NCI-H446 treated with DMSO at 0.1 percent for 48 hours (cell line): ENCODE data around the gene HOXA1.

ENCODE experiments used
- DNase-seq: peaks from one replicate; lab custom pipeline; 2025; lab: John Stamatoyannopoulos, UW

HOXA1 gene

DNA sequence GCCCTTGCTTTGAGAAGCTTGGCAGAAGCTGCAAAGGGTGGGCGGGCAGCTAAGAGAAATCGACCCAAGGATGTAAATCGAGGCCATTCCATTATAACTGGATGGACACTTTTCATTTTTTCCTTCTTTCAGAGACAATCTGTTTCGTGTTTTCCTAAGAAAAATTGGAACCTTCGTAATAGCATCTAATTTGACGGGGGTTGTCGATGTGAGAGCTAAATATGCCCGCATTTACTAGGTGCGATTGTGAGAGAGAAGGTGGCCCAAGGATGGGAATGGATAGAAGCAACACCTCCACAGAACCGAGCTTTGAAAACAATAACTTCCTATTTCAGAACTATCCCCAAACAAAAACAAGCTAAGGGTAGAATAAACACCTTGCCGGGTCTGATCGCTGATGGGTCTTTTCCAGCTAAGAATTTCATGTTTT is 35.6 kb upstream of the HOXA1 start:
- DNase-seq: no peak

DNA sequence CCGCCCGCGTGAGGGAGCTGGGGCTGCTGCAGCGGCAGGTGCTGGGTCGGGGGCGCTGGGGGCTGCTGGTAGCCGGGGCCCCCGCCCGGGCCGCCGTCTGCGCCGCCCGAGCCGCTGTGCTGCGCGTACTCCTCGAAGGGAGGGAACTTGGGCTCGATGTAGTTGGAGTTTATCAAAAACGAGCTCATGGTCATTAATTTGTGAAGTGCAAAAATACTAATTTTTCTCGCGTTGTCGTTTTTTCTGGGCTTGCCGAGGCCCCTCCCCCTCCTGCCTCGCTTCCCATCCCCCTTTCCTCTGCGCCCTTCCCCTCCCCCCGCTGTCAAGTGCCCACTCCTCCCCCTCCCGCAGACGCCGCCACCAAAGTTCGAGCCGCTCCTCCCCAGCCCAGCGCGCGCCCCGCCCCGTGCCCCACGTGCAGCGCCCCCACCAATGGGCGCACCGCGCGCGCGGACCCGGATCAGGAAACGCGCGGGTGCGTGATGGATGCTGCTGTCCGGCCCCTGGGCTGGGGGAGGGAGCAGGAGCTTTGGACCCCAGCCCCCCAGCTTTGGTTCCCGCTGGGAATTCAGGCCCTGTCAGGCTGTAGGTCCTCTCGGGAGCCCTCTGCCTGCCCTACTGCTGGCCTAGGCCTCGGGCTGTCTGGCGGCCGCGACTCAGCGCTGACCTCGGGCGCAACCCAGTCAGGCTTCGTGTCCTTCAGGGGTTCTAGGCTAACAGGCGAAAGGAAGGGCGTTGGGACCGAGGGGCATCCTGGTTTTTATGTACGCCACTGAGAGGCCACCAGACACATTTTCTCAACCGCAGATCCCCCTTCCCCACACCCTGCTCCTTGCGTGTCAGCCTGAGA is 35.0 kb upstream of the HOXA1 start, which contains the start of gene HOXA4:
Gene HOXA4, minus strand, starts transcription at position 218 of the 850 bp plus-strand sequence. Its CDS starts 24 bp downstream, at position 194.
- no peak for DNase-seq

DNA sequence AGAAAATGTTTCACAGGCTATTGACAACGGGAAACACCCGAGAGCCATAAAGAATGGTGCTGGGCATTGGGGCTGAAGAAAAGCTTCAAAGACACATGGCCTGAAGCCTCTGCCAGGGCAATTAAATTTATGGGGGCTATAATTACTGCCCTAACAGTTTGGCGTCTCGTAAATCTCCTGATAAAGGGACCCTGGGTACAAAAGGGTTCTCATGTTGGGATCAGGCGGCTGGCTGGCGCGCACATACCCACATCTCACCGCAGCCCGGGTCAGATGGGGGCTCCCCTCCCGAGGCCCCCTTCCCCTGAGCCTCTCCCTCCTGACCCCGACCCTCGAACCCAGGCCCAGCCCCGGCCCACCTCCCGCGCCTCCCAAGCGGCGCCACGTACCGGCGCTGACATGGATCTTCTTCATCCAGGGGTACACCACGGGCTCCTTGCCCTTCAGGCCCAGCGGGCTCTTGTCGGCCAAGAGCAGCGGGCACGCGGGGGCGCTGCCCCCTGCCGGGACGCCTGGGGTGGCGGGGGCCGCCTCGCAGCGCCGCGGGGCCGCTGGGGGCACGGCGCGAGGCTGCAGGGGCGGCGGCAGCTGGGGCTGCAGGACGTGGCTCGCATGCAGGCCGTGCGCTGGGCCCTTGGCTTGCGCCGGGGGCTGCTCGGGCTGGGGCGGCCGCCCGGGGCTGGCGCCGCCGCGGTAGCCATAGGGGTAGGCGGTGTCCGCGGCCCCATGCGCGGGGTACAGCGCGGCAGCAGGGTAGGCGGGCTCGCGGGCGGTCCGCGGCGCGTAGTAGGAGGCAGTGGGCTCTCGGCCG is 34.1 kb upstream of the HOXA1 start:
- no peak for DNase-seq

DNA sequence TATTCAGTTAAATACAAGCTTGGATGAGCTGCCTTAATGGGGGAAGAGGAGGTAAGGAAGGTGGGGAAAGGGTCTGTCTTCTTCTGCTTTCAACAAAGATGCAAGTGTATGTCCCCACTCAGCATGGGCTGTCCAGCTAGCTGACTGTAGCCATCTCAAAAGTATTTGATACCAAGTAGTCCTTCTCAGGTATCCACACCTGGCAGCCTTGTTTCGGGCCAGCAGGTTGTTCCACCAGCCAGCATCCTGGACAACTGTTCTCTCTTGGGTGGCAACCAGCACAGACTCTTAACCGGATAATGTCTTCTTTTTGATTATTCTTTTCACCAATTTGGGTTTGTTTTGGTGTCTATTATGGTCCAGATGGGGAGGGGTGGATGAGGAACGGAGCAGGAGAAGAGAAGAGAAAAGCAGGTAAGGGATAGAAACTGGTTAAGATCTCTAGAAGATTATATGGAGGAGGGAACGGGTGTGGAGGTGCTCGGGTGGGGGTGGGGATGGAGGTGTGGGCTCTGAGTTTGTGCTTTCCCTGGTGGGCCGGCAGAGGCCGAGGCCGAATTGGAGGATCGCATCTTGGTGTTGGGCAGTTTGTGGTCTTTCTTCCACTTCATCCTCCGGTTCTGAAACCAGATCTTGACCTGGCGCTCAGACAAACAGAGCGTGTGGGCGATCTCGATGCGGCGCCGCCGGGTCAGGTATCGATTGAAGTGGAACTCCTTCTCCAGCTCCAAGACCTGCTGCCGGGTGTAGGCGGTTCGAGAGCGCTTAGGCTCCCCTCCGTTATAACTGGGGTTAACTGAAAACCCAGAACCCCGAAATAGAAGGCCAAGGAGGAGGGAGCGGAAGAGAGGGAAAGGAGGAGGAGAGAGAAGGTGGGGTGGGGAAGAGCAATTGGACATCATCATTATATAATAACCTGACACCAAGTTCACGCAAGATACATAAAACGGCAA is 33.3 kb upstream of the HOXA1 start:
- no peak for DNase-seq

DNA sequence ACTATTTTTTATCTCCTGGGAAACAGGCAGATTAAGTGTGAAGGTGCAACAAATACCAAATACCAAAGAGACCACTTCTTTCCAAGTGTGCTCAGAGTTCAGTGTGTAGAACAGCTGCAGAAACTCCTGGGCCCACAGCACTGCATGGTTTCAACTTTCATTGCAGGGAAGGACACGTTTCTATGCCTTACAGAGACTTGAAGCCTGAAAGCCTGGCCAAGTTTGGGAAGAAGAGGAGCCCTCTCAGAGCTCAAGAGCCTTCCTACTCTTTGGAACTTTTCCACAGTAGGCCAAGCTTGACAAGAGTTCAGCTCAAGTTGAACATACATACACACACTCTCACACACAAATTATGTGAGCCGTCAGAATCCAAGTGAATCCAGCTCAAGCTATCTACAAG is 32.2 kb upstream of the HOXA1 start:
- no peak for DNase-seq

DNA sequence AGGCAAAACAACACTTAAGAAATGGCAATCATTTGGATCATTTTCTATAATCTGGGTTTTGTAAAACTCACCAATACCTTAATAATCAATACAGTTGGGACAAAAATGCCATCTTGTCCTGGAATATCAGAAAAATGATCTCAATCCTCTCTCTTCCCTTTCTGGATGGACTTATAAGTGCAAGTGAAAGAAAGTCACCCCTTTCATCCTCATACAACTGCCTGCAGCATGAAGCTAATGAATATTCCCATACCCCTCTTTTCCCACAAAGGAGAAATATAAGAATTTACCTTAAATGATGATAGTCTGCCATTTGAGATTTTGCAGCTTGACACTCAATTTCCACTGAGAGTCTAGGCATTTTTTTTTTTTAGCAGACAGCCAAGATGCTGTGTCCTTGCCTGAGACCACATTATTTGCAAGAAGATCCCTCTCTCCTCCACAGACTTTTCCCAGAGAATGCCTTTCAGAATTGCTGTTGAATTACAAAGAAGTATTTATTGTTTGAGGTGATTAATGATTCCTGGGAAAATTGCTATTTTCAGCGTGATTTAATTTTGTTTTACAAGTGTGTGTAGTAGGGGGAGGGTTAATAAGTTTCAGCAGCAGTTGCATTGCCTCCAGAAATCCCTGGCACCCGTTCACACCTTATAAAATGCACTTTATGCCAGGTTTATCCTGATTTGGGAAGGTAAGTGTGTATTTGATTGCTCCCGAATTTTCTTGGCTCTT is 31.0 kb upstream of the HOXA1 start:
- no peak for DNase-seq

DNA sequence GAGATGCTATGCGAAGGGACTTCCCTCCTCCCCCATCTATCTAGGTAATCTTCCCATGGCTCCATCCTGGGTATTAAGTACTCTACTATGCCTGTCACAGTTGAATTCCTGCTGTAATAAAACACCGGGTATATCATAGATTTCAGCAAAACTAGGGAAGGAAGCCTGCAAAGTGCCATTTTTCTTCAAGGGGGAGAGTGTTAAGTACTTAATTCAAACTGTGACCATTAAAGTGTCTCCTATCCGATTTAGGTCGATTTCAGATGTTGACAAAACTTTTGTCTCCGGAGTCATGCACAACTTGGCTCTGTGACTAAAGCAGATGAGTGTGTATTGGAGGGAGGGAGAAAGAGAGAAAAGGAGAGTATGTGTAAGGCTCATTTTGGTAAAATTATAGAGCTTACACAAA is 30.2 kb upstream of the HOXA1 start:
- DNase-seq: no peak

DNA sequence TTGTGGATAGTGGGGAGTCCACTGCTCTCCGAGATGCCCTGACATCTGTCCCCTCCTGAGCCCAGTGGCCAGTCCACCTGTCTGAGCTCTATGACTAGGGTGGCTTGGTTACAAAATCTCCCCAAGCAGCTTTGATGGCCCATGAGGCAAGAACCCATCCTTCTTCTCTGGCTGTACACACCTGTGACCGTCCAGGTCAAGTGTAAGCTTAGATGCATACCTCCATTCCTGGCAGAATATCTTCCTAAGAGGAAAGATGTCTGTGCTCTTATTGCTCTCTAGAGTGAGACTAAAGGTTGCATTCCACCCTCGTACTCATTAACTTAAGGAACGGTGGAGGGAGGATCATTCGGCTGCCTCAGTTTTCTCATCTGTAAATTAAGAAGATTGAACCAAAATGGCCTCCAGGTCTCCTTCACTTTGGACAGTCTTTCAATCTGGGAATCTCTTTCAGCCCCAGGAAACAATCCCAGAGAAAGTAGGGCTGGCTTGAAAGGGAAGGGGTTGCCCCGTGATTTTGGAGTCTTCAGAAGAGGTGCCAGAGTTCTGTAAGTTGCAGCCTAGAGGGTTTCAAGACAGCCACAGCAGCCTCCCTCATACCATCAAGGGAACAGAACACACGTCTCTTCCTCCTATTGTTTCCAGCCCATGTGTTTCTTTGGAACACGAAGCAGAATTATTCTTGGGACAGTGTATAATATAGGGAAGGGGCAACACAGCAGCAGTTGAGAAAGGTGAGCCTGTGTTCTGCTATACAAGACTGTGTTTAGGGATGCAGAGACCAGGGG is 29.3 kb upstream of the HOXA1 start:
- no peak for DNase-seq

DNA sequence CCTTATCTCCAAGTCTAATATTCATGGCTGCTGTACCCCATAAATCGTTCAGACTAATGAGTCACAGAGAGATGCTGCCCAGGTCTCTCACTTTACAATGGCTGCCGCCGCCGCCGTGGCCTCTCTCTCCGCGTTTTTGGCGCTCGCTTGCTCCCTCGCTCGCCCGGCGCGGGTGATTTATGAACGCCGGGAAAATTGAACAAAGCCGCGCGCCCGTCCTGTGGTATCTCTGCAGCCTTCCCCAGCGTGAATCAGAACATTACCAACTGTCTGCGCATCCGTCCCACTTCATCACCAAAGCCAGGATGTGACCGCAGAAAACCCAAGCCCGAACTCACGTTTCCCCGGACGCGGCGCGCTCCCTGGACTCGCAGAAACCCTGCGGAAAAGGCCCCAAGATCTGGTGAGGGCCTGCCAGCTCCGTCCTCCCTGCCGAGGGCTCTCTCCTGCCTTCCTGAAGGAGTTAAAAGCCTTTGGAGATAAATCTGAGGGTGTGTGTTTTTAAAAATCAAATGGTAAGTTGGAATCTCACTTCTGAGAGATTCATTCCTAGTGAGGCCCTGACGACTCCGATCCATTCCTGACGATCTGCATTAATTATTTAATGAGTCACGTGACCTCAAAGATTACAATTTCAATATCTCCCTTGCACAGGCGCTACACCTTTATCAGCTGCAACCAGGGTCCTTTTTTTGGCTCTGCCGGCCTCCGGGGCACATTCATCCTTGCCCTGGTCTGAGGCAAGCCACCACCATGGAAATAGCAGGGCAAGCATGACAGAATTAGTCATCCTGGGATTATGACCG is 28.5 kb upstream of the HOXA1 start:
- no peak for DNase-seq

DNA sequence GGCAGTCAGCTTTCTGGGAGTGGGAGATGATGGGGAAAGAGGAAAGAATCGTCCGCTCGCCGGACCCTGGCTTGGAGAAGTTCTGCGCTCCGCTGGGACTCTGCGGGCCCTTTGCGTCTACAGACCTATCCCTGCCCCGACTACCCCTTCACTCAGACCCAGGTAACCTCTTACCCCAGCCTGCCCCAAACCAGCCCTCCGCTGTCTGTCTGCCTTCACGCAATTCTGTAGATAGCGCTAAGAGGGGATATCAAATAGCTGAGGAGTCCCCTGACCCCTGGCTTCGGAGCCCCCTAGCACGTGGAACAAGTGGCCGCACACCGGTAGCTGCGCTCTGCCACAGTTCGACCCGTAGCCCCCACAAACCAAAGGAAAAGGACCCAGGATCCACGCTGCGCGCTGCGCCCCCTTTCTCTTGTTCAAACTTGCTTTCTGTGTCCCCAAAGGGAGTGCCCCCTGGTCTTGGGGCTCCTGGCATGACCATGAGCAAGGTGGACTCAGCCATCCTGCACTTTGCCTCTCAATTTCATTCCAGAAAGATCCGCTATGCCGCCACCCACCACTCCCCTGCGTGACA is 27.8 kb upstream of the HOXA1 start:
- DNase-seq: no peak

DNA sequence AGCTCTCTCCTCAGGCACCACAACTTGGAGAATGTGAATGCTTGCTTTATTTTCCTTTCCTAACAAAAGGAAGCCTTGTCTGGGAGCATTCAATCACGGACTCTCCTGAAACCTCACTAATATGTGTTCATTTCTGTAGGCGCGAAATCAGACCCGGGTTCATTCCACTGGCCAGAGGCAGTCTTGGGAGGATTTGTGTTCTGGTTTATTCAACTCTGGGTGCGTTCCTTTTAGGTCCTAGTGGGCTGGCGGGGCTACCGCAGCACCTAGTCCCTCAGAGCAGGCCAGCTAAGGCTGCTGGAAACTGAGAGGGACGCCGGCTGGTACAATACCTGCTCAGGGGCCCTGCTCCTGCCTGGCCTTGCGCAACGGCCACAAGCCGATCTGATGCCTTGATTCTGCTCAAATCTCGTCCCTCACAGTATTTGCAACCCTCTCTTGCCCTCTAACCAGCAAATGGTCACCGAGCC is 27.2 kb upstream of the HOXA1 start:
- DNase-seq: no peak

DNA sequence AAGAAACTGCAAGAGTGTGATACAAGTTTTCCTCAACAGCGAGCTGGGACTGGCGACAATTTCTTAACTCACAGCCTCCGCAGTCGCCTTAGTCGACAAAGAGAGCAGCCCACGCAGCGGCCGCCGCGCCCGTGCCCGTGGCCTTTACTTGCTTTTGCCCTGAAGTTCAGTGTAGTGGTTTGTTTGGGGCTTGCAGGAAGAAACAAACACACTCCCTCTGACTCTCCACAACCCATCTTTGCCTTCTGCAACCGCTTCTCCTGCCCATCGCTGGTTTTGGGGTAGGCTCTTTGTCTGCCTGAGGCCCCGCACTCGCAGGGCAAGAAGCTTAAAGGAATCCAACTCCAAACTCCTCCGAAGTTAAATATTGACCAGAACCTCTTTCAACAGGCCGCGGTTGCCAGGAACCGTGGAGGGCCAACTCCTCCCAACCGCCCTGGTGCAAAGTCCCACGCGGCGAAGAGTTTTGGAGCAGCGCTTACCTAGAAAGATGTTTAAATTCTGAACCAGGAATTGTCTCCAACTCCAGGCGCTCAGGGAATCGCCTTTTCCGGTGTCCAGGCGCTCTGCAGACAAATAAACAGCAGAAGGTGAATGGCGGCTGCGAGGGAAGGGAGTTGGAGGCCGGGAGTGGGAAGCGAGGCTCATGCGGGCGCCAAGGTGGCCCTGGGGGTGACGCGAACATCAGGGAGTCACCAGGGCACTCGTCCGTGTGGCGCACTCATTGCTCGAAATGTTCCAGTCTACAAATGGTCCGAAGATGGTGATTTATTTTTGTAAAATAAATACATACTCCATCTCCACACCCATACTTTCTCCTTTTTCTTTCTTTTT is 26.5 kb upstream of the HOXA1 start:
- DNase-seq: no peak

DNA sequence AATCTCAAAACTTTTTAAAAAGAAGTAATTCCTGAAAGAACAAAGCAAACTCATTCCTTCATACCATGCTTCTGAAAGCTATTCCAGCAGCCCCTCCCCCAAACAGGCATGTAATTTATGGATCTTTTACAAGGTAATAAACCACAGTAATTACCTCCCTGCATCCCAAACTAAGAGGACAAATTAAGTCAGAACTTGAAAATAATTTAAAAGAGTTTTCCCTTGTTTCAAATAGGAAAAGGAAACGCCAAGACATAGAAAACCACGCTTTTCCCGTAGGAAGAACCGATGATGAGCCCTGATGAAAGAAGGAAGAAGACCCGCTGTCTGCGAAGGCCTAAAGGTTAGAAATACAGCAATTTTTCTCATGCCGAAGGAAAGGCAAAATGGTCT is 25.9 kb upstream of the HOXA1 start:
- no peak for DNase-seq

DNA sequence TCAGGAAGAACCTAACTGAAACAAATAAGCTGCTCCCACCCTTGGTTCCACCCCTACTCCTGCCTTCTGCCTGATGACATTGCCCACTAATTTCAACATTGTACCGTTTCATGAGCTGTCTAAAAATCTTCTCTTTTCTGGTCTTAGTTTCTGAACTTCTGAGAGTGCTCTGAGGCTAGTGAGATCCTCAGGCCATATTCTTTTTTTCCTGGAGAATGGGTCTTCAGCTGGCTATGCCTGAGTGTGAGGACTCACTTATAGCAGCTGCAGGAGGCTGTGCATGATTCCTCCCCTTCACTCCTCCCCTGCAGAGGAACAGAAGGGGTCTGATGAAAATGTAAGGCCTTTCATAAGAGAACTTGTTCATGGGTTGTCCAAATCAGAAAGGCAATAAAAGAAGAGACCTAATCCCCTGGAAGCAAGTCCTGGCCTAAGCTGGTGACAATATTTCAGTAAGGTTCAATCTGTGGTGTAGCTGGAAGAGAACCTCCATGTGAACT is 23.7 kb upstream of the HOXA1 start:
- no peak for DNase-seq

DNA sequence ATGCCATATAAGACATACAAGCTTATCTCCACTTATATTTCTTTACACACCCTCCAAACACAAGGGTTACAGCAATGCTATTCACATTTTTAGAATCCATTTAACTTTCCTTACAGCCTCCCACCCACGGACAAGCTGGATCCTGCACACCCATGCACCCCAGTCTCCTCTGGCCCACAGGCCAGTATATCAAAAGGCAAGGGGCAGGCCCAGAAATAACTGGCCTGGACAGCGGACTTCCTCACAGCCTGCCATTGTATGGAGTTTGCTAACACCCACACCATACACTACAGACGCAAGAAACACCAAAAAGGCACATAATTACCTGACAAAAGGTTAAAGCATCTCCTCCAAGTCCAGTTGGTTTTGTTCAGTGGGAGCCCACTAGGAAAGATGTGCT is 22.8 kb upstream of the HOXA1 start:
- no peak for DNase-seq

DNA sequence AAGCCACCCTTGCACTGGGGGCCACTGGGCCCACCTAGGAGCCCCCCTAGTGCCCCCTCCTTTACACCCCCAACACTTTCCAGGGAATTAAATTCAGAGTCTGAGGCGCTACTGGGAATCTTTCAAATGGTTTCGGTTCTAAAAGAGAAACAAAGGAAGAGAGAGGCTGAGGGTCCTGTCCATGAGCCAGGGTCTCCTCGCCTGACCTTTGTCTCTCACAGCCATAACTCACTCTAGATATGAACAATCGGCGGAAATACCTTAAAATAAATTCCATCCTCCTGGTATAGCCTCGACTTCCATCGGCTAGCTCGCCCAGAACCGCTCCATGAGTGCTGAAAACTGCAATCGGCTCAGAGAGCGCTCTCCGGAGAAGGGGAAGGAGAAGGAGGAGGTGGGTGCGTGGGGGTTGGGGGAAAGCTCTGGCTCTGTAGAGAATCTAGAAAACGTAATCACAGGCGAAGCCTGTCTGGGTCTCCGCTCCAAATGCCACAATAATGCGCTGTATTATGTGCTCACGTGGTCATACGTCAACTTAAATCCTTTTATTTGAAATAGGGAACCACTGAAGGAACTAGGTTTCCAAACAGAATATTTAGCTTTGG is 22.2 kb upstream of the HOXA1 start:
- no peak for DNase-seq
